Measurements from ENCODE around the gene ZNF292. TPM values are rescaled to one million over a fixed set of nuclear protein-coding genes. Genes with fewer than 3 reads are reported as not detected.
"Not testable (repeated sequence)": the region's sequence is repeated elsewhere in the genome, so short reads cannot be mapped to it uniquely, and the experiment has no call there.

ZNF292 gene
- total and polyA plus RNA-seq, 4 donors = 4.6 to 116 (median 16.5) TPM

GRCh38 chr6:87183687-87184086 is 28.3 kb downstream of the ZNF292 start:
- no peaks in the 10 kb centered on the region for H3K9me3 ChIP-seq (ENCODE audit: control insufficient read depth in 4 of 4, insufficient read depth in 3 of 4, low read length in 3 of 4)
- 98 to 100% methylated on average over 1 of the region's 1 CpG for WGBS, 2 donors
- no peak overlapping the region for H3K27ac ChIP-seq (ENCODE audit: low read depth in 1 of 2, low read length in 1 of 2)
- H3K27me3 ChIP-seq (ENCODE audit: control insufficient read depth in 3 of 3, insufficient read depth in 3 of 3, low read length in 2 of 3) = no peaks in the 10 kb centered on the region
- H3K9ac ChIP-seq (ENCODE audit: insufficient read depth in 1 of 2, low read length in 2 of 2) = no peak overlapping the region
- TF ChIP-seq CTCF (IDR thresholded peaks at IDR 0.05; ENCODE audit: control extremely low read depth, extremely low read depth) = no peak
- no peak for ATAC-seq (ENCODE audit: insufficient read depth, low FRiP score)
- H3K4me1 ChIP-seq (ENCODE audit: control insufficient read depth in 5 of 5, insufficient read depth in 5 of 5, low read length in 5 of 5) = peaks cover 0 to 7% (median 0%) of the 10 kb centered on the region in 5 donors
- peaks cover 0 to 4% (median 2%) of the 10 kb centered on the region in 4 donors for H3K36me3 ChIP-seq (ENCODE audit: control insufficient read depth in 4 of 4, insufficient read depth in 4 of 4, low read length in 4 of 4)
- DNase-seq = no peak
- no peak overlapping the region for H3K4me3 ChIP-seq

GRCh38 chr6:87184762-87185250 is 29.4 kb downstream of the ZNF292 start:
- DNase-seq (no peak), ATAC-seq (ENCODE audit: insufficient read depth, low FRiP score) (no peak)
- Histone ChIP-seq H3K36me3 (ENCODE audit: control insufficient read depth in 4 of 4, insufficient read depth in 4 of 4, low read length in 4 of 4) (peaks cover 0 to 4% (median 2%) of the 10 kb centered on the region in 4 donors), H3K9ac (ENCODE audit: insufficient read depth in 1 of 2, low read length in 2 of 2) (no peak overlapping the region), H3K4me3 (no peak overlapping the region), H3K27ac (ENCODE audit: low read depth in 1 of 2, low read length in 1 of 2) (no peak overlapping the region), H3K9me3 (ENCODE audit: control insufficient read depth in 4 of 4, insufficient read depth in 3 of 4, low read length in 3 of 4) (no peaks in the 10 kb centered on the region), H3K4me1 (ENCODE audit: control insufficient read depth in 5 of 5, insufficient read depth in 5 of 5, low read length in 5 of 5) (peaks cover 0 to 7% (median 4%) of the 10 kb centered on the region in 5 donors), H3K27me3 (ENCODE audit: control insufficient read depth in 3 of 3, insufficient read depth in 3 of 3, low read length in 2 of 3) (no peaks in the 10 kb centered on the region)
- TF ChIP-seq CTCF (IDR thresholded peaks at IDR 0.05; ENCODE audit: control extremely low read depth, extremely low read depth) = no peak
- WGBS, 2 donors = 61 to 86% methylated on average over 2 of the region's 2 CpGs

GRCh38 chr6:87196275-87196842 is 41.0 kb downstream of the ZNF292 start:
- Histone ChIP-seq H3K4me3 (no peak overlapping the region), H3K9me3 (ENCODE audit: control insufficient read depth in 4 of 4, insufficient read depth in 3 of 4, low read length in 3 of 4) (no peaks in the 10 kb centered on the region), H3K36me3 (ENCODE audit: control insufficient read depth in 4 of 4, insufficient read depth in 4 of 4, low read length in 4 of 4) (no peaks in the 10 kb centered on the region), H3K27me3 (ENCODE audit: control insufficient read depth in 3 of 3, insufficient read depth in 3 of 3, low read length in 2 of 3) (no peaks in the 10 kb centered on the region), H3K9ac (ENCODE audit: insufficient read depth in 1 of 2, low read length in 2 of 2) (no peak overlapping the region), H3K27ac (ENCODE audit: low read depth in 1 of 2, low read length in 1 of 2) (no peak overlapping the region), H3K4me1 (ENCODE audit: control insufficient read depth in 5 of 5, insufficient read depth in 5 of 5, low read length in 5 of 5) (peaks cover 0 to 8% (median 0%) of the 10 kb centered on the region in 5 donors)
- WGBS, 2 donors = 100% methylated on average over 1 of the region's 1 CpG
- ATAC-seq (ENCODE audit: insufficient read depth, low FRiP score) = no peak
- DNase-seq = no peak
- no peak for TF ChIP-seq CTCF (IDR thresholded peaks at IDR 0.05; ENCODE audit: control extremely low read depth, extremely low read depth)

- no peak overlapping the region for H3K9ac ChIP-seq (ENCODE audit: insufficient read depth in 1 of 2, low read length in 2 of 2)
- H3K9me3 ChIP-seq (ENCODE audit: control insufficient read depth in 4 of 4, insufficient read depth in 3 of 4, low read length in 3 of 4) = no peaks in the 10 kb centered on the region
- 93 to 98% methylated on average over 3 of the region's 3 CpGs for WGBS, 2 donors
- H3K27me3 ChIP-seq (ENCODE audit: control insufficient read depth in 3 of 3, insufficient read depth in 3 of 3, low read length in 2 of 3) = no peaks in the 10 kb centered on the region
- H3K4me3 ChIP-seq = no peak overlapping the region
- peaks cover 0 to 8% (median 0%) of the 10 kb centered on the region in 5 donors for H3K4me1 ChIP-seq (ENCODE audit: control insufficient read depth in 5 of 5, insufficient read depth in 5 of 5, low read length in 5 of 5)
- H3K36me3 ChIP-seq (ENCODE audit: control insufficient read depth in 4 of 4, insufficient read depth in 4 of 4, low read length in 4 of 4) = no peaks in the 10 kb centered on the region
- no peak for ATAC-seq (ENCODE audit: insufficient read depth, low FRiP score)
- DNase-seq = no peak
- no peak overlapping the region for H3K27ac ChIP-seq (ENCODE audit: low read depth in 1 of 2, low read length in 1 of 2)
- no peak for TF ChIP-seq CTCF (IDR thresholded peaks at IDR 0.05; ENCODE audit: control extremely low read depth, extremely low read depth)
These were observed 42.2 kb downstream of the ZNF292 start for GRCh38 chr6:87197547-87197946.

- 94 to 96% methylated on average over 15 of the region's 15 CpGs for WGBS, 2 donors
- DNase-seq; H3K27me3 ChIP-seq (ENCODE audit: control insufficient read depth in 3 of 3, insufficient read depth in 3 of 3, low read length in 2 of 3); H3K9me3 ChIP-seq (ENCODE audit: control insufficient read depth in 4 of 4, insufficient read depth in 3 of 4, low read length in 3 of 4); H3K36me3 ChIP-seq (ENCODE audit: control insufficient read depth in 4 of 4, insufficient read depth in 4 of 4, low read length in 4 of 4); H3K4me3 ChIP-seq; H3K9ac ChIP-seq (ENCODE audit: insufficient read depth in 1 of 2, low read length in 2 of 2); ATAC-seq (ENCODE audit: insufficient read depth, low FRiP score); H3K27ac ChIP-seq (ENCODE audit: low read depth in 1 of 2, low read length in 1 of 2): not testable (repeated sequence)
- peaks cover 0 to 10% (median 0%) of the 10 kb centered on the region in 5 donors for H3K4me1 ChIP-seq (ENCODE audit: control insufficient read depth in 5 of 5, insufficient read depth in 5 of 5, low read length in 5 of 5)
These were observed 42.9 kb downstream of the ZNF292 start for GRCh38 chr6:87198022-87198810.
